SK-N-SH (cell line): ENCODE data around the gene CEBPZOS. TPM values are rescaled to one million over a fixed set of nuclear protein-coding genes. Genes with fewer than 3 reads are reported as not detected.

ENCODE experiments used
- CTCF ChIA-PET: fragments of 300-600, 350-600 bp; formaldehyde crosslinking; extraction: SDS; loops from one replicate; lab custom pipeline; 2021; lab: Yijun Ruan, JAX
- POLR2A ChIA-PET: fragments of 350-600 bp; sonication (Branson Sonifier 250); formaldehyde crosslinking; extraction: SDS; loops from one replicate; lab custom pipeline; 2020; ENCODE audit warnings: antibody characterized with exemption, inconsistent platforms; lab: Yijun Ruan, JAX
- DNase-seq: peaks from one replicate; pipeline ENCODE4 v3.0.0; 2012
- H2AFZ ChIP-seq: fragments of 200-600 bp; sonication (generic); 2 replicates; pipeline ENCODE4 v1.8.1; 2016; ENCODE audit warnings: antibody characterized with exemption, mild to moderate bottlenecking, low read depth
- H3F3A ChIP-seq: fragments of 200-600 bp; sonication (generic); replicated peaks from 2 replicates; pipeline ENCODE3; 2016; ENCODE audit warnings: antibody characterized with exemption, mild to moderate bottlenecking; ENCODE audit not compliant: insufficient read depth
- H3K27ac ChIP-seq, 2 experiments: fragments of 200-500 bp in 1 of 2; fragments of 200-600 bp in 1 of 2; sonication (Bioruptor generic) in 1 of 2; sonication (generic), shearing (Covaris generic) in 1 of 2; 2 replicates each; pipeline versions ENCODE4 v1.5.1 to v1.6.1; 2014 to 2016; ENCODE audit warnings: low read depth in 2 of 2, inconsistent platforms in 1 of 2, low read length in 1 of 2, mild to moderate bottlenecking in 1 of 2, mixed read lengths in 1 of 2
- H3K27me3 ChIP-seq: fragments of 200-600 bp; sonication (generic), shearing (Covaris generic); 2 replicates; pipeline ENCODE4 v1.6.1; 2016; ENCODE audit warnings: mixed run types; ENCODE audit not compliant: insufficient read depth
- H3K36me3 ChIP-seq, 2 experiments: fragments of 200-500 bp in 1 of 2; fragments of 200-600 bp in 1 of 2; sonication (Bioruptor generic) in 1 of 2; sonication (generic) in 1 of 2; replicated peaks in 1 of 2; 2 replicates each; pipeline versions ENCODE3 to v1.5.1; 2014 to 2016; ENCODE audit warnings: low read length in 1 of 2, mild to moderate bottlenecking in 1 of 2; ENCODE audit not compliant: insufficient read depth in 2 of 2, control insufficient read depth in 1 of 2
- H3K4me1 ChIP-seq, 2 experiments: fragments of 200-500 bp in 1 of 2; fragments of 200-600 bp in 1 of 2; sonication (Bioruptor generic) in 1 of 2; sonication (generic), shearing (Covaris generic) in 1 of 2; 2 replicates each; pipeline versions ENCODE4 v1.5.1 to v1.6.1; 2014 to 2016; ENCODE audit warnings: low read depth in 1 of 2, low read length in 1 of 2, mixed run types in 1 of 2; ENCODE audit not compliant: insufficient read depth in 2 of 2, control insufficient read depth in 1 of 2
- H3K4me2 ChIP-seq: fragments of 200-600 bp; sonication (generic), shearing (Covaris generic); 2 replicates; pipeline ENCODE4 v1.6.1; 2017; ENCODE audit warnings: mixed run types
- H3K4me3 ChIP-seq, 2 experiments: fragments of 200-500 bp in 1 of 2; fragments of 200-600 bp in 1 of 2; sonication (Bioruptor generic) in 1 of 2; sonication (generic), shearing (Covaris generic) in 1 of 2; 2 replicates each; pipeline versions ENCODE4 v1.5.1 to v1.8.1; 2014 to 2016; ENCODE audit warnings: low read depth in 2 of 2, inconsistent platforms in 1 of 2, low read length in 1 of 2, mild to moderate bottlenecking in 1 of 2, mixed read lengths in 1 of 2, moderate library complexity in 1 of 2
- H3K79me2 ChIP-seq: fragments of 200-600 bp; sonication (generic); 2 replicates; pipeline ENCODE4 v1.8.1; 2017; ENCODE audit warnings: mild to moderate bottlenecking; ENCODE audit not compliant: insufficient read depth
- H3K9ac ChIP-seq: fragments of 200-600 bp; sonication (generic); 2 replicates; pipeline ENCODE4 v1.6.1; 2017; ENCODE audit warnings: mixed run types
- H3K9me2 ChIP-seq: fragments of 200-600 bp; sonication (generic); 2 replicates; pipeline ENCODE4 v1.6.1; 2017; ENCODE audit warnings: mixed run types
- H3K9me3 ChIP-seq: fragments of 200-600 bp; sonication (generic); 2 replicates; pipeline ENCODE4 v1.6.1; 2017; ENCODE audit warnings: mixed run types, mild to moderate bottlenecking, moderate library complexity
- H4K20me1 ChIP-seq: fragments of 200-600 bp; sonication (generic); 2 replicates; pipeline ENCODE4 v1.6.1; 2017; ENCODE audit warnings: mild to moderate bottlenecking, mixed run types; ENCODE audit not compliant: insufficient read depth
- CHD2 ChIP-seq: fragments of 150-350 bp; IDR thresholded peaks from 2 replicates; pipeline ENCODE4 v1.6.1; 2018; ENCODE audit warnings: low read length; ENCODE audit not compliant: partially characterized antibody
- EP300 ChIP-seq, 2 experiments: IDR thresholded peaks; 2 replicates each; pipeline versions ENCODE4 v1.4.0 to v1.6.1; 2012; ENCODE audit warnings: borderline replicate concordance in 1 of 2, low read depth in 1 of 2, low read length in 1 of 2
- FOSL2 ChIP-seq: IDR thresholded peaks from 2 replicates; pipeline ENCODE4 v1.4.0; 2012; ENCODE audit warnings: low read depth, mild to moderate bottlenecking, moderate library complexity, borderline replicate concordance
- FOXJ3 ChIP-seq: sonication (generic); formaldehyde crosslinking; IDR thresholded peaks from 2 replicates; pipeline ENCODE4 v1.5.1; 2020; ENCODE audit warnings: mild to moderate bottlenecking, missing genetic modification reagents
- FOXM1 ChIP-seq: IDR thresholded peaks from 2 replicates; pipeline ENCODE4 v1.4.0; 2012; ENCODE audit warnings: low read depth, mild to moderate bottlenecking
- MEF2A ChIP-seq: IDR thresholded peaks from 2 replicates; pipeline ENCODE4 v1.4.0; 2012; ENCODE audit warnings: low read depth, borderline replicate concordance
- MXI1 ChIP-seq: IDR thresholded peaks from 2 replicates; pipeline ENCODE4 v1.6.1; 2012; ENCODE audit warnings: mild to moderate bottlenecking, low read depth, low read length, improper control_type of control experiment
- NFIC ChIP-seq: IDR thresholded peaks from 2 replicates; pipeline ENCODE4 v1.4.0; 2012; ENCODE audit warnings: borderline replicate concordance
- RCOR1 ChIP-seq: fragments of 150-350 bp; IDR thresholded peaks from 2 replicates; pipeline ENCODE4 v1.6.1; 2017; ENCODE audit warnings: antibody characterized with exemption, low read length
- RFX5 ChIP-seq: IDR thresholded peaks from 2 replicates; pipeline ENCODE4 v1.6.1; 2012; ENCODE audit warnings: mild to moderate bottlenecking, improper control_type of control experiment, low read length
- TCF12 ChIP-seq: IDR thresholded peaks from 2 replicates; pipeline ENCODE4 v1.4.0; 2012
- WGBS: methylation state at CpG from one replicate; pipeline ENCODE4 v1.1.6; 2017; ENCODE audit warnings: low lambda C conversion rate; 5-methylcytosine and 5-hydroxymethylcytosine counted together
- polyA plus RNA-seq, 3 experiments: library from polyadenylated mRNA; depleted of rRNA; stranded (reverse); fragments of >200 nt; gene quantifications; 2 replicates each; pipeline ENCODE4 v1.2.3, GENCODE V29; 2012
- TF ChIP-seq, protein P1 (sequence below): IDR thresholded peaks from 2 replicates; pipeline ENCODE4 v1.4.0; 2012; ENCODE audit warnings: low read depth, borderline replicate concordance
- TF ChIP-seq, protein P2 (sequence below): IDR thresholded peaks from 2 replicates; pipeline ENCODE4 v1.6.1; 2012; ENCODE audit warnings: mild to moderate bottlenecking, low read depth, low read length, moderate library complexity

Gene CEBPZOS
- polyA plus RNA-seq, 1 of the 3 experiments (the other 2 are of a cell fraction), result 27.5 TPM

DNA sequence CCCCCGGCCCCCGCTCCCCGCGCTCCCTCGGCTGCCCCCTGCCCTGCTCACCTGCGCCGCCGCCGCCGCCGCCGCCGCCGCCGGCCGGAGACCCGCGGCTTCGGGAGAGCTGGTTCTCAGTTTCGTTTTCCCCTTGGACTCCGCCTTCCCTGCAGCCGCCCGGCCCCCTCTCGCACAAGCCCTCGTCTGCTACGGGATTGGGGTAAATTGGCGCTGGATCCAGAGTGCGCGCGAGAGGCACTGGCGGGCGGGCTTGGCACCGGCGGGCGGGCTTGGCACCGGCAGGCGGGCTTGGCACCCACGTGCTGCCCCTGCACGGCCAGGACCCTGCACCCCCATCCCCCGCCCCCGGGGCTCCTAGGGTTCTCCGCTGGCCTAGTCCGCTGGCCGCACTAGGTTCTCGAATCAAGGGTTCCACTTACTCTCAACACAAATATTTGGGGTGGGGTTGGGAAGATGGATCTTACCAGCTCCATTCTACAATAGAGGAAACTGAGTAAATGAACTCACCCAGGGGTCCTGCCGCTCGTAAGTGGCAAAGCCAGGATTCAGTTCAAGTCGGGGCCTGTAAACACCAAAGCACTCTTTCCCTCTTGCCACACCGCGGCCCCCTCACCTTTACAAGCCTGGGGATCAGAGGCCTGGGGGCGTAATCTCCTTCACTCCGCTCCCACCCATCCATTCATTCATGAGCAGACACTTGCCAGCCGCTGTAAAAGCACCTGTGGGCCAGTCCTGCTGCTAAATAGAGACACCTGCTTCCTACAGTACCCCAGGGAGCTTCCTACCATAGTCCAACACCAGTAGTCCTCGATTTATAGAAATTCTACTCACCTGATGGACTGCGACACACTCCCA is 39.2 kb upstream of the CEBPZOS start, which contains the start of gene EIF2AK2 (continued):
- TF ChIP-seq RCOR1, result peak; percentile 47; the same call in 1 of the 2 replicates
- peak in 1 of 2 experiments; percentile 55; a peak in 1 of 4 replicates for TF ChIP-seq EP300 (IDR thresholded peaks at IDR 0.05; ENCODE audit: borderline replicate concordance in 1 of 2, low read depth in 1 of 2, low read length in 1 of 2)

DNA sequence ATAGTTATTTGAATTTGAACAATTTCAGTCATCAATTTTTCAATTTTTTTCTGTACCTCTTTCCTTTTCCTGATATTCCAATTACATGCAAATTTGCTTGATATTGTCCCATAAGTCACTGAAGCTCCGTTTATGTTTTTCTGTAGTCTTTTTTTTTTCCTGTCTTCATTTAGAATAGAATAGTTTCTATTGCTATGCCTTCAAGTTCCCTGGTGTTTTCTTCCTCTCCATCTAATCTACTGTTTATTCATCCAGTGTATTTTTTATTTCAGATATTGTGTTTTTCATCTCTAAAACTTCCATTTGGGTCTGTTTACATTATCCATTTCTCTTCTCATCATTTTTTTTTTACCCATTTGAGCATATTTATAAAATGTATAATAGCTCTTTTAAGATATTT is 31.5 kb upstream of the CEBPZOS start:
- no peaks in the 10 kb centered on the region for H3F3A ChIP-seq
- H3K4me3 ChIP-seq, result no peak overlapping the region
- no peaks in the 10 kb centered on the region for H3K4me1 ChIP-seq
- ChIA-PET POLR2A (interaction anchor here (0.6 to 0.7 kb wide), 2 partner anchors 16 to 30 kb away, joined by 3 to 5 read pairs; no protein-coding TSS in a partner anchor), CTCF (no interaction called here)
- no peaks in the 10 kb centered on the region for H3K27me3 ChIP-seq
- WGBS, result 16% methylated on average over 1 of the region's 1 CpG
- H3K9me2 ChIP-seq, result no peaks in the 10 kb centered on the region
- H3K9ac ChIP-seq, result no peak overlapping the region
- H3K79me2 ChIP-seq, result no peaks in the 10 kb centered on the region
- H3K4me2 ChIP-seq, result no peak overlapping the region
- no peak overlapping the region for H2AFZ ChIP-seq
- TF ChIP-seq FOXJ3 (no peak), RFX5 (no peak), RCOR1 (no peak), FOXM1 (no peak), MXI1 (no peak), NFIC (no peak), MEF2A (no peak), CHD2 (no peak)
- TF ChIP-seq, protein P1, sequence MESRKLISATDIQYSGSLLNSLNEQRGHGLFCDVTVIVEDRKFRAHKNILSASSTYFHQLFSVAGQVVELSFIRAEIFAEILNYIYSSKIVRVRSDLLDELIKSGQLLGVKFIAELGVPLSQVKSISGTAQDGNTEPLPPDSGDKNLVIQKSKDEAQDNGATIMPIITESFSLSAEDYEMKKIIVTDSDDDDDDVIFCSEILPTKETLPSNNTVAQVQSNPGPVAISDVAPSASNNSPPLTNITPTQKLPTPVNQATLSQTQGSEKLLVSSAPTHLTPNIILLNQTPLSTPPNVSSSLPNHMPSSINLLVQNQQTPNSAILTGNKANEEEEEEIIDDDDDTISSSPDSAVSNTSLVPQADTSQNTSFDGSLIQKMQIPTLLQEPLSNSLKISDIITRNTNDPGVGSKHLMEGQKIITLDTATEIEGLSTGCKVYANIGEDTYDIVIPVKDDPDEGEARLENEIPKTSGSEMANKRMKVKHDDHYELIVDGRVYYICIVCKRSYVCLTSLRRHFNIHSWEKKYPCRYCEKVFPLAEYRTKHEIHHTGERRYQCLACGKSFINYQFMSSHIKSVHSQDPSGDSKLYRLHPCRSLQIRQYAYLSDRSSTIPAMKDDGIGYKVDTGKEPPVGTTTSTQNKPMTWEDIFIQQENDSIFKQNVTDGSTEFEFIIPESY, result no peak
- H4K20me1 ChIP-seq, result no peaks in the 10 kb centered on the region
- 0 out of 2 replicates have a peak, but pooled peaks cover 13% of the 10 kb centered on the region for H3K9me3 ChIP-seq
- DNase-seq, result no peak
- no peaks in the 10 kb centered on the region for H3K36me3 ChIP-seq
- H3K27ac ChIP-seq, result no peak overlapping the region

DNA sequence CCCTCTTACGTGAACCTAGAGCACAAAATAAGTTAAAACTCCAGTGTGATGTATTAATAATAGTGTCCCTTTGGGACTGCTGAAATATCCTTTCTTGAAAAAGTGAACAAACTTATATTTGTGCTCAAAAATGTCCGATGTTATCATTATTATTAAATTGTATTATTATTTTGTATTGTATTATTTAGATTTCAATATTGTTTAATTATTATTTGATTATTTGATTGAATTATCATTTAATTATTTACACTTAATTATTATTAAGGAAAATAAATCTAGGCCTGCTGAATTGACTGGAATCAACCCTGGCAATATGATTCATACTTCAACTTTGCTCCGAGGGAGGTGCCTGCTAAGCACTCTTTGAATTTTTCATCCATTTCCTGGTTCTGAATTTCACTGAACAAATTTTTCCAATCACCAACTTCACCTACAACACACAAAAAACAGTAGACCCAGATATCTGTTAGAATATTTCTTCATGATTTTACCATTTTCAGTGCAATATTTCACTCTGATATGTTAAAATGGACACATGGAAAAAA is 28.6 kb upstream of the CEBPZOS start:
- DNase-seq, result no peak
- no peaks in the 10 kb centered on the region for H3K27me3 ChIP-seq
- H3K4me1 ChIP-seq, result no peaks in the 10 kb centered on the region
- no peaks in the 10 kb centered on the region for H3F3A ChIP-seq
- POLR2A ChIA-PET, result no interaction called here
- H3K4me2 ChIP-seq, result no peak overlapping the region
- H4K20me1 ChIP-seq, result no peaks in the 10 kb centered on the region
- H3K79me2 ChIP-seq, result no peaks in the 10 kb centered on the region
- TF ChIP-seq TCF12 (no peak), NFIC (no peak), FOSL2 (0 out of 2 replicates have a peak, but pooled peaks have one; percentile 13)
- TF ChIP-seq, protein P2, sequence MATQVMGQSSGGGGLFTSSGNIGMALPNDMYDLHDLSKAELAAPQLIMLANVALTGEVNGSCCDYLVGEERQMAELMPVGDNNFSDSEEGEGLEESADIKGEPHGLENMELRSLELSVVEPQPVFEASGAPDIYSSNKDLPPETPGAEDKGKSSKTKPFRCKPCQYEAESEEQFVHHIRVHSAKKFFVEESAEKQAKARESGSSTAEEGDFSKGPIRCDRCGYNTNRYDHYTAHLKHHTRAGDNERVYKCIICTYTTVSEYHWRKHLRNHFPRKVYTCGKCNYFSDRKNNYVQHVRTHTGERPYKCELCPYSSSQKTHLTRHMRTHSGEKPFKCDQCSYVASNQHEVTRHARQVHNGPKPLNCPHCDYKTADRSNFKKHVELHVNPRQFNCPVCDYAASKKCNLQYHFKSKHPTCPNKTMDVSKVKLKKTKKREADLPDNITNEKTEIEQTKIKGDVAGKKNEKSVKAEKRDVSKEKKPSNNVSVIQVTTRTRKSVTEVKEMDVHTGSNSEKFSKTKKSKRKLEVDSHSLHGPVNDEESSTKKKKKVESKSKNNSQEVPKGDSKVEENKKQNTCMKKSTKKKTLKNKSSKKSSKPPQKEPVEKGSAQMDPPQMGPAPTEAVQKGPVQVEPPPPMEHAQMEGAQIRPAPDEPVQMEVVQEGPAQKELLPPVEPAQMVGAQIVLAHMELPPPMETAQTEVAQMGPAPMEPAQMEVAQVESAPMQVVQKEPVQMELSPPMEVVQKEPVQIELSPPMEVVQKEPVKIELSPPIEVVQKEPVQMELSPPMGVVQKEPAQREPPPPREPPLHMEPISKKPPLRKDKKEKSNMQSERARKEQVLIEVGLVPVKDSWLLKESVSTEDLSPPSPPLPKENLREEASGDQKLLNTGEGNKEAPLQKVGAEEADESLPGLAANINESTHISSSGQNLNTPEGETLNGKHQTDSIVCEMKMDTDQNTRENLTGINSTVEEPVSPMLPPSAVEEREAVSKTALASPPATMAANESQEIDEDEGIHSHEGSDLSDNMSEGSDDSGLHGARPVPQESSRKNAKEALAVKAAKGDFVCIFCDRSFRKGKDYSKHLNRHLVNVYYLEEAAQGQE, result no peak
- 0 out of 2 replicates have a peak, but pooled peaks cover 13% of the 10 kb centered on the region for H3K9me3 ChIP-seq
- H3K9me2 ChIP-seq, result no peaks in the 10 kb centered on the region
- no peaks in the 10 kb centered on the region for H3K36me3 ChIP-seq
- peak overlapping the region; percentile 60 for H2AFZ ChIP-seq
- no peak overlapping the region for H3K27ac ChIP-seq
- H3K4me3 ChIP-seq, result no peak overlapping the region
- CTCF ChIA-PET, result interaction anchor here (0.6 to 4.9 kb wide), 40 partner anchors 9 to 731 kb away, joined by 3 to 57 read pairs (median 6); partner anchors contain the start of genes CEBPZOS and EIF2AK2
- H3K9ac ChIP-seq, result no peak overlapping the region
- 87% methylated on average over 3 of the region's 3 CpGs for WGBS
